ENCODE results near the gene CGAS.

DNA sequence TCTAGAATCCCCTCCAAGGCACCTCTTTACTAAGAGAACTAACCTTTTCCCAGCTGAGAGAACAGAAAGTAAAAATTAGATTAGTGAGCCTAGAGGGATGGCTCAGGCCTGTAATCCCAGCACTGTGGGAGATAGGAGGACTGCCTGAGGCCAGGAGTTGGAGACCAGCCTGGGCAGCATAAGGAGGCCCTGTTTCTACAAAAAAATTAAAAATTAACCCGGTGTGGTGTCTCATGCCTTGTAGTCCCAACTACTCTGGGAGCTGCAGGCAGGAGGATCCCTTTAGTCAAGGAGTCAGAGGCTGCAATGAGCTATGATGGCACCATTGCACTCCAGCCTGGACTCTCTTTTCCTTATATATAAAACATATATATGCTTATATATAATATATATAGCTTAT, 76.9 kb downstream of the CGAS start:
- TF ChIP-seq CTCF (IDR thresholded peaks at IDR 0.05) (no peak), POLR2A (IDR thresholded peaks at IDR 0.05) (no peak)

Data from esophagus squamous epithelium (tissue), 4 donors.